SK-N-MC (cell line): ENCODE data around the gene FLRT1.

Experiments used
- DNase-seq: peaks from one replicate; pipeline ENCODE4 v3.0.0-alpha.2; 2011; ENCODE audit warnings: low read depth, low spot score
- H3K27ac ChIP-seq: fragments of 200-600 bp; sonication (generic); 2 replicates; pipeline ENCODE4 v1.5.1; 2016; ENCODE audit warnings: mixed run types
- H3K36me3 ChIP-seq: fragments of 200-600 bp; sonication (generic); 2 replicates; pipeline ENCODE4 v1.6.1; 2017; ENCODE audit warnings: antibody characterized with exemption, low read length, mixed read lengths; ENCODE audit not compliant: insufficient read depth
- H3K4me3 ChIP-seq: fragments of 200-600 bp; sonication (generic); 2 replicates; pipeline ENCODE4 v1.5.1; 2016
- H3K9ac ChIP-seq: fragments of 200-600 bp; sonication (generic); 2 replicates; pipeline ENCODE4 v1.8.0; 2017; ENCODE audit warnings: mixed run types, mixed read lengths; ENCODE audit not compliant: insufficient read length
- H3K9me3 ChIP-seq: fragments of 200-600 bp; sonication (generic); 2 replicates; pipeline ENCODE4 v1.6.1; 2017; ENCODE audit warnings: low read depth, mild to moderate bottlenecking, antibody characterized with exemption, low read length, moderate library complexity, mixed read lengths
- EZH2 ChIP-seq: fragments of 200-600 bp; sonication (generic); IDR thresholded peaks from one replicate; pipeline ENCODE4 v1.6.1; 2017; ENCODE audit warnings: antibody characterized with exemption
- FOXP2 ChIP-seq: optimal IDR thresholded peaks from 2 replicates; pipeline ENCODE3; 2011; ENCODE audit warnings: mild to moderate bottlenecking, moderate library complexity; ENCODE audit not compliant: insufficient read depth; ENCODE audit errors: extremely low read length, control extremely low read depth
- POLR2AphosphoS5 ChIP-seq: IDR thresholded peaks from 2 replicates; pipeline ENCODE4 v1.6.1; 2012; ENCODE audit warnings: mild to moderate bottlenecking, low read depth, low read length, borderline replicate concordance

The FLRT1 gene

GRCh38 chr11:64067230-64067993 lies 31.7 kb downstream of the FLRT1 start:
- H3K36me3 ChIP-seq = no peaks in the 10 kb centered on the region
- H3K9me3 ChIP-seq = no peaks in the 10 kb centered on the region
- H3K9ac ChIP-seq = no peak overlapping the region
- no peak for DNase-seq
- no peak for TF ChIP-seq POLR2AphosphoS5
- no peak for TF ChIP-seq EZH2
- TF ChIP-seq FOXP2 = peak; percentile 98
- H3K27ac ChIP-seq = peak overlapping the region; percentile 67; the same call in 1 of the 2 replicates
- H3K4me3 ChIP-seq = peak overlapping the region; percentile 55

- no peaks in the 10 kb centered on the region for H3K36me3 ChIP-seq
- H3K27ac ChIP-seq = no peak overlapping the region
- no peaks in the 10 kb centered on the region for H3K9me3 ChIP-seq
- TF ChIP-seq POLR2AphosphoS5 (no peak), FOXP2 (no peak), EZH2 (no peak)
- H3K4me3 ChIP-seq = no peak overlapping the region
- no peak for DNase-seq
- no peak overlapping the region for H3K9ac ChIP-seq
Observed at GRCh38 chr11:64068705-64069400, 33.1 kb downstream of the FLRT1 start.

GRCh38 chr11:64069401-64070313 lies 33.9 kb downstream of the FLRT1 start:
- TF ChIP-seq EZH2 (no peak), POLR2AphosphoS5 (no peak), FOXP2 (no peak)
- no peaks in the 10 kb centered on the region for H3K36me3 ChIP-seq
- H3K9ac ChIP-seq = no peak overlapping the region
- H3K27ac ChIP-seq = peak overlapping the region; percentile 85
- no peaks in the 10 kb centered on the region for H3K9me3 ChIP-seq
- peak overlapping the region; percentile 65 for H3K4me3 ChIP-seq
- DNase-seq = no peak

- peak overlapping the region; percentile 85 for H3K27ac ChIP-seq
- no peak for DNase-seq
- H3K36me3 ChIP-seq = no peaks in the 10 kb centered on the region
- peak overlapping the region; percentile 38 for H3K9ac ChIP-seq
- peak overlapping the region; percentile 65 for H3K4me3 ChIP-seq
- TF ChIP-seq FOXP2 = peak; percentile 43
- no peak for TF ChIP-seq POLR2AphosphoS5
- no peaks in the 10 kb centered on the region for H3K9me3 ChIP-seq
Observed at GRCh38 chr11:64070314-64070681, 34.6 kb downstream of the FLRT1 start.

- H3K27ac ChIP-seq = peak overlapping the region; percentile 43
- H3K9ac ChIP-seq = no peak overlapping the region
- no peaks in the 10 kb centered on the region for H3K9me3 ChIP-seq
- H3K36me3 ChIP-seq = no peaks in the 10 kb centered on the region
- TF ChIP-seq FOXP2 (no peak), EZH2 (no peak), POLR2AphosphoS5 (no peak)
- H3K4me3 ChIP-seq = no peak overlapping the region
- no peak for DNase-seq
Observed at GRCh38 chr11:64071849-64072248, 36.1 kb downstream of the FLRT1 start.

- no peak for DNase-seq
- H3K9me3 ChIP-seq = no peaks in the 10 kb centered on the region
- peak overlapping the region; percentile 43 for H3K27ac ChIP-seq
- no peak for TF ChIP-seq EZH2
- TF ChIP-seq POLR2AphosphoS5 = no peak
- no peak for TF ChIP-seq FOXP2
- H3K9ac ChIP-seq = no peak overlapping the region
- no peaks in the 10 kb centered on the region for H3K36me3 ChIP-seq
- no peak overlapping the region for H3K4me3 ChIP-seq
Observed at GRCh38 chr11:64072403-64072802, 36.7 kb downstream of the FLRT1 start.

- Histone ChIP-seq H3K36me3 (no peaks in the 10 kb centered on the region), H3K9me3 (no peaks in the 10 kb centered on the region), H3K4me3 (no peak overlapping the region), H3K9ac (no peak overlapping the region), H3K27ac (peak overlapping the region; percentile 43; the same call in 1 of the 2 replicates)
- no peak for DNase-seq
- TF ChIP-seq POLR2AphosphoS5 = no peak
- TF ChIP-seq FOXP2 = no peak
- TF ChIP-seq EZH2 = no peak
Observed at GRCh38 chr11:64072871-64073270, 37.1 kb downstream of the FLRT1 start.

- Histone ChIP-seq H3K27ac (no peak overlapping the region), H3K36me3 (no peaks in the 10 kb centered on the region), H3K4me3 (no peak overlapping the region), H3K9me3 (no peaks in the 10 kb centered on the region), H3K9ac (no peak overlapping the region)
- no peak for DNase-seq
- TF ChIP-seq FOXP2 = peak; percentile 25
- TF ChIP-seq POLR2AphosphoS5 = no peak
Observed at GRCh38 chr11:64073542-64073941, 37.8 kb downstream of the FLRT1 start.
